HG02623 (cell line): ENCODE results near the gene CNTNAP2.
"Not testable (repeated sequence)": the region's sequence is repeated elsewhere in the genome, so short reads cannot be mapped to it uniquely, and the experiment has no call there.

Experiments
- ATAC-seq: cut with Tn5 transposase; IDR thresholded peaks from one replicate; pipeline ENCODE4 v1.9.1; 2021; ENCODE audit warnings: moderate library complexity; ENCODE audit not compliant: unreplicated experiment

Gene CNTNAP2

DNA sequence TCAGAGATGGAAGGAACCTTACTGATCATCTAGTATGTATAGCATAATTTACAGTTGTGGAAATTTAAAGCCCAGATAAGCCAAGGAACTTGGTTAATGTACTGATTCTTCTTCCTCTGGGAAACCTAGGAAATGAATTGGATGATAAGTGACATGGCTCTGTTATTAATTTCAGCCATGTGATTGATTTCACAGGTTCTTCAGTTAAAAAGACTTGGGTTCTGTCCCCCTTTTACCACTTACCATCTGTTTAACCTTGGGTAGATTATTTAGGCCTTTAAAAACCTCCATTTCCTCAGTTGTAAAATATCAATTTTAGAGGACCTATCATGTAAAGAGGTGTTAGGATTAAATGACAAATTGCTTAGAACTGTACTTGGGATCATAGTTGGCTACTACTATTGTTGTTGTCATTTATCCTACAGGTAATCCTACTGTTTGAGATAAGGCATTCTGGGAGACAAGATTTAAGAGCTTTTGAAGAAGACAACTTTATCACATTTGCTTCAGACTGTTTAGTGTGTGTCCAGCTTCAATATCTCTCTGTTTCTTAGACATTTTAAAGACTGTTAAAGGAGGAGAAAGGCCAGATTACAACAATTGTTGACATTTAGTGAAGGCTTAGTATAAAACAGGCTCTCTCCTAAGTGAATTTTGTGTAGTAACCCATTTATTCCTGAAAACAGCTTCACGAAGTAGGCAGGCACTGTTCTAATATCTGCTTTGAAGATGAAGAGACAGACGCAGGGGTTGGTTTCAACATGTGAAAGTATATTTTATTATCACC lies 1476.9 kb downstream of the CNTNAP2 start:
- ATAC-seq, result no peak

- no peak for ATAC-seq
Observed at GRCh38 chr7:147595042-147595441, 1478.4 kb downstream of the CNTNAP2 start.

- not testable (repeated sequence) for ATAC-seq
Observed at GRCh38 chr7:147598687-147599086, 1482.1 kb downstream of the CNTNAP2 start.

DNA sequence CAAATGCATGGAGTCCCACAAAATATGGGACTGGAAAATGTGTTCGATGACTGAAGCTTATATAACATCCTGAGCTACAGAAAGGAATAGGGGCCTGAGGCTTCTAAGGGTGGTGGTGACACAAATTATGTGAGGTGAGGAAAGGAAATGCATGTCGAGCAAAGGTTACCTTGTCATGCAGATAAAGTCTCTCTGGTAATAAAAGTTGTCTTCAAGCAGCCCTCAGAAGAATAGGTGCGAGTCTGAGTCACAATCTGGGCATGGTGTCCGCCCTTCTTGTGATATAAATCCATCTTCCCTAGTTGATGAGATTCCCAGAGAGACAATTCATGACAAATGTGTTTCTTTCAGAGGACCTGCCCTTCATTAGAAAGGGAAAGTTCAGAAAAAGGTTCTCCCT lies 1488.7 kb downstream of the CNTNAP2 start:
- no peak for ATAC-seq

DNA sequence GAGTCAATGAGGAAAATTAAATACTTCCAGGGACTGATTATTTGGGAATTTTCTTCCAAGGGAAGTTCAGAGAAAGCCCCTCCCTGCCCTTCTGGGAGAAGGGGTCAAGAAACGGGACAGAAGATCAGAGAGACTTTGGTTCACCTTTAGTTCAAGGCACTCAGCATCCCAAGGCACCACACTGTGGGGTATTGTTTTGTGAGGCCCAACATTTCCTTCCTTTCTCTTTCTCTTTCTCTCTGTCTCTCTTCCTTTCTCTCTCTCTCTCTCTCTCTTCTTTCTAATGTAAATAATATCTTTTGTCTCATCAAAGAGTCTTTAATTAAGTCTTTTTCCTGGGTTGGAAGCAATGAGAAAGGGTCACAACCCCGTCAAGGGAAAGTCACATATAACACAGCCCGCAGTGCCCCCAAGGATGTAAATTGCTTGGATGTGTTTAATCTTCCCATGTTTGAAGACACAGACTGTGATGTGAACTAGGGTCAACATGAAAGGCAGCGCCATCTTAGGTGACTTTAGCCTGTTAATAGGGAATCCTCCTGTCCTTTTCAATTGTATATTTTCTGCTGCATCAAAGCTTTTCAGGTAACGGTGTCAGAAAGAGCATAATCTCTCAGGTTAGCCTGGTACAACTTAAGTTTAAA lies 1490.7 kb downstream of the CNTNAP2 start:
- no peak for ATAC-seq

GRCh38 chr7:147611431-147611830 lies 1494.8 kb downstream of the CNTNAP2 start:
- no peak for ATAC-seq

GRCh38 chr7:147635288-147635687 lies 1518.7 kb downstream of the CNTNAP2 start:
- ATAC-seq, result no peak

DNA sequence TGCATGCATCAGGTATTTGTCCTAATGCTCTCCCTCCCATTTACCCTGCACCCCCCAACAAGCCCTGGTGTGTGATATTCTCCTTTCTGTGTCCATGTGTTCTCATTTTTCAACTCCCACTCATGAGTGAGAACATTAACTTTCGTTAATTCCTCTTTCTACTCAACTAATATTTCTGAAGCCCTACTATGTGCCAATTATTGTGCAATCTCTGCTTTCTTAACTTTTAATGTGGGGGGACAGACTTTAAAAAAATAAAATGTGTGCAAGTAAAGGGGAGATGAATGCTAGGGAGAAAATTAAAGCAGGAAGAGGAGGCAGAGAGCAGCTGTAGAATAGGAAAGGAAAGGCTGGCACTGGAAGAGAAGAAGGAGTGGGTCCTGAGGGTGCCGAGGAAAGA lies 1520.0 kb downstream of the CNTNAP2 start:
- ATAC-seq, result no peak

GRCh38 chr7:147638566-147638965 lies 1522.0 kb downstream of the CNTNAP2 start:
- no peak for ATAC-seq

GRCh38 chr7:147639037-147639436 lies 1522.4 kb downstream of the CNTNAP2 start:
- ATAC-seq, result no peak

DNA sequence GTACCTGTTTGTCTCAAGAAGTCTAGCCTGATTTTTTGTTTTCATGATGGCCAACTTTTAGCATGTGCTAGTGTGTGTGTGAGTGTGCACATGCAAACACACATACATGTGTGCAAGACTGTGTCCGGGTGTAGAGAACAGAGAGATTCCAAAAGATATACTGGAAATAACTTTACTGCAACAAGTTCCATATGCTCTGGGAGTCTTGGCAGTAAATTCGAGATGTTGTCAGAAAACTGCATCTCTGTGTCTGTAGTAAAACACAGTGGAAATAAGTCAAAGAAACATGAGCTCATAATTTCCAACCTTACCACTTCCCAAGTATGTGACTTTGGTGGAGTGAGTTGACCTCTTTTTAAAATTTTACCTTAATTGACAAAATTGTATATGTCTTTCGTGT lies 1523.2 kb downstream of the CNTNAP2 start:
- ATAC-seq, result no peak

GRCh38 chr7:147640821-147641220 lies 1524.2 kb downstream of the CNTNAP2 start:
- ATAC-seq, result no peak

DNA sequence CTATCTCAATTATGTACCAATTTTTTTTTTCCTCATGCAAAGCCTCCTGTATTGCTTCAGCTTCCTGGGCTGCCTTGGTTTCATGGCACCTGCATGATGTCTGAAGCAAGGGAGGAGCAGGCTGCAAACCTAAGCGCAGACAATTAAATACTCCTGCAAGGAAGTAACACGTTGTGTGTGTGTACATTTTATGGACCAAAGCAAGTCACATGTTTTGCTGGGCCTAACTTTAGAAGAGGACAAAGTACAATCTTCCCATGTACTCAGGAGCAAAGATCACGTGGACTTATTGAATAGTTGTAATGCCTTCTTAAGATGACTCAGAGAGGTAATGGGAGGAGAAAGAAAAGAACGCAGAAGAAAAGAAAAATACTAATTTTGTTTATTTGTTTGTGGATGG lies 1530.0 kb downstream of the CNTNAP2 start:
- ATAC-seq, result no peak

- ATAC-seq, result no peak
Observed at GRCh38 chr7:147650991-147651390, 1534.4 kb downstream of the CNTNAP2 start.

DNA sequence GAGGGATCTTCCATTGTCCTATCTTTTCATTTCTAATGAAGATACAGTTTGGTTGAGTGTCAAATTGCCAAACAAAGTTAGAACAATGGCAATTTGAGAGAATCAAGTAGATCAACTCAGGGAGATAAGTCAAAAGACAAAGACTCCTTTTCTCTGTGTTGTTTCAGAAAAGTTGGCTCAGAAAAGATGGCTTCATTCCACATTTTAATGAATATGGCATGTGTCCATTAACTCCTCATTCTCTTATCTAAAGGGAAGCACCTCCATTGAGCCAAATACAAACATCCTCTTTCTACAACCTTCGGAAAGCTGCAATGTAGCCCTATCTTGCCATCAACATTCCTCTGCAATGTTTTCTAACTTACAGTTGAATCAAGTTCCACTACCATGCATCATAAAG lies 1535.0 kb downstream of the CNTNAP2 start:
- ATAC-seq, result no peak

DNA sequence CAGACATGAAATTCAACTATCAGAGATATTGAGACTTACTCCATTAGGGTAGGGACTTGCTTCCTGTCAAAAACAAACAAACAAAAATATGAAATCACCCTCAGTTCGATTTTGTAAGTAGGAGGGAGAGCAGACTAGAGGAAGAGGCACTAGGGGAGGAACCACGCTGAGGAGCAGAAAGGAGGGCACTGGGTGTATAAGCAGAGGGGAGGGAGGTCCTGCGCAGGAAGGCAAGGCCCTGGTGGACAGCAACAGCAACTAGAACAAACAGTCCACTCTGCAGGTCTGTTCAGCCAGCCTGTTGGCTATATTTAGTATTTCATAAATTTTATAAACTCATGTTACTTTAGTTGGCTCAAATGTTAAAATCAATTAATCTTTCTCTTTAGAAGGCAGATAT lies 1536.9 kb downstream of the CNTNAP2 start:
- ATAC-seq, result no peak

- no peak for ATAC-seq
Observed at GRCh38 chr7:147658392-147658967, 1541.9 kb downstream of the CNTNAP2 start.

- no peak for ATAC-seq
Observed at GRCh38 chr7:147659036-147659995, 1542.7 kb downstream of the CNTNAP2 start.

GRCh38 chr7:147664541-147664940 lies 1547.9 kb downstream of the CNTNAP2 start:
- ATAC-seq, result no peak

GRCh38 chr7:147670759-147671158 lies 1554.2 kb downstream of the CNTNAP2 start:
- ATAC-seq, result no peak

DNA sequence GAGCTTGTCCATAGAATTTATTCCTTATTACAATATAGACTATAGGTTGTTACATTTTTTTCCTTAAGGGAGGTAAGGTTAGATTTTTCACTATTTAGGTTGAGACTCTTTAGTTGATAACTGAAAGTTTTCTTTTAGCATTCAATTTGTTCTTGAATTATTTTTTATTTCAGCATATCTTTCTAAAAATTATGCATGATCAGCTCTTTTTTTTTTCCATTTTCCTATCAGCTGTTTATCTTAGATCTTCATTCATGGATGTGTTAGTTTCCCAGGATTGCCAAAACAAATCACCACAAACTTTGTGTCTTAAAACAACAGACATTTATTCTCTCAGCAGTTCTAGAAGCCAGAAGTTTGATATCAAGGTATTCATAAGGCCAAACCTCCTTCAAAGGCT lies 1558.1 kb downstream of the CNTNAP2 start:
- ATAC-seq, result no peak
